Spinal cord (tissue), 10 donors: Measurements from ENCODE around the gene LTBP1. TPM values are rescaled to one million over a fixed set of nuclear protein-coding genes. Genes with fewer than 3 reads are reported as not detected.

Source experiments
- DNase-seq, 6 donors: peaks; one replicate each; pipeline versions ENCODE4 v3.0.0 to v3.0.0-alpha.2; 2013 to 2015; ENCODE audit warnings: low spot score in 6 of 6, low read depth in 4 of 6
- H3K27ac ChIP-seq: one replicate; pipeline ENCODE4 v1.5.1; 2013; ENCODE audit warnings: low read depth, low read length, control low read depth
- H3K27me3 ChIP-seq: one replicate; pipeline ENCODE4 v1.6.1; 2013; ENCODE audit warnings: low read length; ENCODE audit not compliant: control insufficient read depth, insufficient read depth
- H3K36me3 ChIP-seq: one replicate; pipeline ENCODE4 v1.6.1; 2013; ENCODE audit warnings: low read length; ENCODE audit not compliant: control insufficient read depth, insufficient read depth
- H3K4me1 ChIP-seq: one replicate; pipeline ENCODE4 v1.6.1; 2013; ENCODE audit warnings: low read length; ENCODE audit not compliant: control insufficient read depth, insufficient read depth
- H3K4me3 ChIP-seq: one replicate; pipeline ENCODE4 v1.5.1; 2013; ENCODE audit warnings: low read depth, low read length, control low read depth
- H3K9me3 ChIP-seq: one replicate; pipeline ENCODE4 v1.6.1; 2013; ENCODE audit warnings: low read length; ENCODE audit not compliant: control insufficient read depth, insufficient read depth
- WGBS: methylation state at CpG from one replicate; pipeline ENCODE4 v1.1.5; 2013; ENCODE audit warnings: missing lambda C conversion rate; ENCODE audit not compliant: insufficient coverage; 5-methylcytosine and 5-hydroxymethylcytosine counted together
- polyA plus RNA-seq, 2 donors: library from polyadenylated mRNA; unstranded; fragments of 120-200 nt; gene quantifications; one replicate each; pipeline ENCODE4 v1.2.1, GENCODE V29; 2013; ENCODE audit not compliant: insufficient read length in 2 of 2
- total RNA-seq, 2 donors: library from RNA; depleted of rRNA in 1 of 2; stranded (reverse); fragments of 120-200 nt in 1 of 2; fragments of >200 nt in 1 of 2; gene quantifications; one replicate each; pipeline versions ENCODE4 v1.2.3 to v1.2.4, GENCODE V29; 2013 to 2014
- donor health status: healthy.

Gene LTBP1
- total and polyA plus RNA-seq, 4 donors: 22.7 to 83.0 (median 51.7) TPM

- 96% methylated on average over 4 of the region's 4 CpGs for whole genome bisulfite sequencing
- H3K27ac ChIP-seq: no peak overlapping the region
- no peaks in the 10 kb centered on the region for H3K36me3 ChIP-seq
- no peaks in the 10 kb centered on the region for H3K4me1 ChIP-seq
- no peak overlapping the region for H3K4me3 ChIP-seq
- H3K27me3 ChIP-seq: no peaks in the 10 kb centered on the region
- DNase-seq: no peak
- no peaks in the 10 kb centered on the region for H3K9me3 ChIP-seq
Observed at GRCh38 chr2:33334083-33334482, 387.3 kb downstream of the LTBP1 start.

- 59% methylated on average over 2 of the region's 3 CpGs for WGBS
- no peaks in the 10 kb centered on the region for H3K4me1 ChIP-seq
- no peak overlapping the region for H3K4me3 ChIP-seq
- peak in 3 of 6 donors; percentile 15 to 68 (median 25) for DNase-seq
- no peaks in the 10 kb centered on the region for H3K9me3 ChIP-seq
- H3K36me3 ChIP-seq: no peaks in the 10 kb centered on the region
- H3K27me3 ChIP-seq: no peaks in the 10 kb centered on the region
- H3K27ac ChIP-seq: no peak overlapping the region
Observed at GRCh38 chr2:33335516-33335915, 388.8 kb downstream of the LTBP1 start.

GRCh38 chr2:33336036-33336625, 389.4 kb downstream of the LTBP1 start:
- Histone ChIP-seq H3K4me3 (no peak overlapping the region), H3K27me3 (no peaks in the 10 kb centered on the region), H3K4me1 (no peaks in the 10 kb centered on the region), H3K27ac (no peak overlapping the region), H3K9me3 (no peaks in the 10 kb centered on the region), H3K36me3 (no peaks in the 10 kb centered on the region)
- 100% methylated on average over 1 of the region's 4 CpGs for WGBS
- DNase-seq: no peak

- WGBS: 100% methylated on average over 1 of the region's 7 CpGs
- no peak overlapping the region for H3K4me3 ChIP-seq
- no peaks in the 10 kb centered on the region for H3K36me3 ChIP-seq
- no peaks in the 10 kb centered on the region for H3K27me3 ChIP-seq
- no peaks in the 10 kb centered on the region for H3K4me1 ChIP-seq
- no peak overlapping the region for H3K27ac ChIP-seq
- no peak for DNase-seq
- H3K9me3 ChIP-seq: no peaks in the 10 kb centered on the region
Observed at GRCh38 chr2:33337385-33337960, 390.7 kb downstream of the LTBP1 start.

GRCh38 chr2:33337981-33338380, 391.2 kb downstream of the LTBP1 start:
- no peaks in the 10 kb centered on the region for H3K36me3 ChIP-seq
- no peaks in the 10 kb centered on the region for H3K27me3 ChIP-seq
- H3K9me3 ChIP-seq: no peaks in the 10 kb centered on the region
- DNase-seq: no peak
- 87% methylated on average over 3 of the region's 4 CpGs for WGBS
- H3K4me3 ChIP-seq: no peak overlapping the region
- H3K4me1 ChIP-seq: no peaks in the 10 kb centered on the region
- no peak overlapping the region for H3K27ac ChIP-seq

GRCh38 chr2:33339269-33339668, 392.5 kb downstream of the LTBP1 start:
- H3K4me3 ChIP-seq: no peak overlapping the region
- DNase-seq: no peak
- H3K27me3 ChIP-seq: no peaks in the 10 kb centered on the region
- no peaks in the 10 kb centered on the region for H3K4me1 ChIP-seq
- 89% methylated on average over 3 of the region's 5 CpGs for WGBS
- H3K27ac ChIP-seq: no peak overlapping the region
- no peaks in the 10 kb centered on the region for H3K36me3 ChIP-seq
- H3K9me3 ChIP-seq: no peaks in the 10 kb centered on the region

GRCh38 chr2:33340280-33340679, 393.5 kb downstream of the LTBP1 start:
- DNase-seq: peak in 1 of 6 donors; percentile 17
- WGBS: 65% methylated on average over 6 of the region's 6 CpGs
- no peak overlapping the region for H3K27ac ChIP-seq

GRCh38 chr2:33342171-33342570, 395.4 kb downstream of the LTBP1 start:
- WGBS: 100% methylated on average over 1 of the region's 5 CpGs
- Histone ChIP-seq H3K4me3 (no peak overlapping the region), H3K27me3 (no peaks in the 10 kb centered on the region), H3K4me1 (no peaks in the 10 kb centered on the region), H3K36me3 (no peaks in the 10 kb centered on the region), H3K27ac (no peak overlapping the region), H3K9me3 (no peaks in the 10 kb centered on the region)
- no peak for DNase-seq

More at GRCh38 chr2:33340280-33340679, 393.5 kb downstream of the LTBP1 start:
- Histone ChIP-seq H3K4me1 (no peaks in the 10 kb centered on the region), H3K36me3 (no peaks in the 10 kb centered on the region), H3K4me3 (no peak overlapping the region), H3K27me3 (no peaks in the 10 kb centered on the region), H3K9me3 (no peaks in the 10 kb centered on the region)

GRCh38 chr2:33342705-33343104, 396.0 kb downstream of the LTBP1 start:
- WGBS: 62% methylated on average over 3 of the region's 4 CpGs
- Histone ChIP-seq H3K4me3 (no peak overlapping the region), H3K27me3 (no peaks in the 10 kb centered on the region), H3K9me3 (no peaks in the 10 kb centered on the region), H3K4me1 (no peaks in the 10 kb centered on the region), H3K27ac (no peak overlapping the region), H3K36me3 (no peaks in the 10 kb centered on the region)
- DNase-seq: no peak

- Histone ChIP-seq H3K4me1 (no peaks in the 10 kb centered on the region), H3K27ac (no peak overlapping the region), H3K36me3 (no peaks in the 10 kb centered on the region), H3K9me3 (no peaks in the 10 kb centered on the region), H3K27me3 (no peaks in the 10 kb centered on the region), H3K4me3 (no peak overlapping the region)
- DNase-seq: no peak
- 88% methylated on average over 1 of the region's 3 CpGs for WGBS
Observed at GRCh38 chr2:33343387-33343895, 396.7 kb downstream of the LTBP1 start.
